ENCODE data around the gene AICDA. TPM values are rescaled to one million over a fixed set of nuclear protein-coding genes. Genes with fewer than 3 reads are reported as not detected.
"Not testable (repeated sequence)": the region's sequence is repeated elsewhere in the genome, so short reads cannot be mapped to it uniquely, and the experiment has no call there.

Gene AICDA
- total and polyA plus RNA-seq, 4 experiments from 2014 or later = not detected

DNA sequence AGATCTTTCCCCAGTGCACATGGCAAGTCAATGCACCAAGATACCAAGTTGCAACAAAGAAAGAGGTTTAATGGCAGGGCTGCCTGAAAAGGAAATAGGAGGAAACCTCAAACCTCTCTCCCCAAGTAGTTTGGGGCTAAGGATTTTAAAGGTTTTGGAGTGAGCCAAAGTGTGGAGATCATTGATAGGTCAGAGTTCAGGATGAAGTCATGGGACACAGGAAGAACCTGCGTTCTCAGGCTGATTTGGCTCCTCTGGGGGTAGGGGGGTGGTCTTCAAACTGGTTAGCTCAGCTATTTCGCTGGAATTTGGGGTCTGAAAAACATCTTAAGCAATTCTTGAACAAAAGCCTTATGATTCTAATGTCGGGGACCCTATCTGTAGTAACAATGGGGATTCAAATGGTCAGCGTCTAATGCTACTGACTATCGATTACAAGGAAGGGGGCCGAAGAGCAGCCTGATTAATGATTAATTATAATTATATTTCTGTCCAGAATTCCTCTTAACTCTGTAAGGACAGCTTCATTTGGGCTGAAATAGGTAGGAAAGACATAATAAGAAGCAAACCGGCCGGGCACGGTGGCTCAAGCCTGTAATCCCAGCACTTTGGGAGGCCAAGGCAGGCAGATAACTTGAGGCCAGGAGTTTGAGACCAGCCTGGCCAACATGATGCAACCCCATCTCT is 31.4 kb downstream of the AICDA start:
- POLR2A ChIA-PET (ENCODE audit: partially characterized antibody) = no interaction called here

DNA sequence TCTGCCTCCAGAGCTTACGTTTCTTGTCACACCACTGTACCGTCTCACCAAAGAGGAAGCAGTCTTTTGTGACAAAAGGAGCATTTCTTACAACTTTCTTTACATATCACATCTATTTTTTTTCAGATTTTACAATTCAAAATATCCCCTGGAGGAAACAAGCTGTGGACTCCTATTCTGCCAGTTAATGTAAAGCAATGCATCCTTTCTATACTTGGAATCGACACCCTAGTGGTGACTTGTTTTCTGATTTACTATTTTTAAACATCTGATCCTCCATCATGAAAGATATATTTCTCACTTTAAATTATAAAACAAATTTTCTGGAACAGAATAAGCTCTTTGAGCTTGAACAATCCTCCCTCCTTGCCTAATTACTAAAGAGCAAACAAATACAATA is 34.8 kb downstream of the AICDA start:
- Mint-ChIP-seq H3K36me3 (no peaks in the 10 kb centered on the region), H3K27me3 (peaks cover 0 to 4% of the 10 kb centered on the region in 2 donors), H3K4me1 (peaks cover 6 to 14% (median 7%) of the 10 kb centered on the region in 4 donors), H3K9me3 (no peaks in the 10 kb centered on the region), H3K4me3 (no peak overlapping the region), H3K27ac (no peak overlapping the region)
- H3K27ac ChIP-seq (ENCODE audit: low read depth, low read length) = no peak overlapping the region
- no peak overlapping the region for H3K4me3 ChIP-seq (ENCODE audit: low read length in 2 of 2)
- H3K4me1 ChIP-seq (ENCODE audit: insufficient read depth, low read length) = peaks cover 6% of the 10 kb centered on the region
- intact Hi-C loops (cut with micrococcal nuclease) = no loop called here
- DNase-seq = no peak
- no peaks in the 10 kb centered on the region for H3K9me3 ChIP-seq (ENCODE audit: control insufficient read depth in 1 of 2, low read length in 2 of 2)
- POLR2A ChIA-PET (ENCODE audit: partially characterized antibody) = interaction anchor here (1.0 kb wide), 1 partner anchor 67 kb away, joined by 3 read pairs; no protein-coding TSS in a partner anchor
- no peaks in the 10 kb centered on the region for H3K36me3 ChIP-seq (ENCODE audit: insufficient read depth, low read length)
- CTCF ChIA-PET (ENCODE audit: partially characterized antibody) = interaction anchor here (3.1 to 3.2 kb wide), 2 partner anchors 12 to 33 kb away, joined by 9 to 16 read pairs; no protein-coding TSS in a partner anchor
- no peaks in the 10 kb centered on the region for H3K27me3 ChIP-seq (ENCODE audit: insufficient read depth, low read length)

More for the DNA sequence above, 31.4 kb downstream of the AICDA start:
- CTCF ChIA-PET (ENCODE audit: partially characterized antibody) = interaction anchor here (1.5 kb wide), 1 partner anchor 37 kb away, joined by 4 read pairs; no protein-coding TSS in a partner anchor
- H3K36me3 ChIP-seq (ENCODE audit: insufficient read depth, low read length) = no peaks in the 10 kb centered on the region
- intact Hi-C loops (cut with micrococcal nuclease) = no loop called here
- Mint-ChIP-seq H3K4me3 (no peak overlapping the region), H3K36me3 (no peaks in the 10 kb centered on the region), H3K9me3 (no peaks in the 10 kb centered on the region), H3K4me1 (peaks cover 0 to 1% (median 0%) of the 10 kb centered on the region in 4 donors), H3K27me3 (peaks cover 0 to 2% of the 10 kb centered on the region in 2 donors), H3K27ac (no peak overlapping the region)
- no peaks in the 10 kb centered on the region for H3K9me3 ChIP-seq (ENCODE audit: control insufficient read depth in 1 of 2, low read length in 2 of 2)
- H3K27me3 ChIP-seq (ENCODE audit: insufficient read depth, low read length) = no peaks in the 10 kb centered on the region
- no peaks in the 10 kb centered on the region for H3K4me1 ChIP-seq (ENCODE audit: insufficient read depth, low read length)
- no peak for DNase-seq
- no peak overlapping the region for H3K27ac ChIP-seq (ENCODE audit: low read depth, low read length)
- no peak overlapping the region for H3K4me3 ChIP-seq (ENCODE audit: low read length in 2 of 2)

DNA sequence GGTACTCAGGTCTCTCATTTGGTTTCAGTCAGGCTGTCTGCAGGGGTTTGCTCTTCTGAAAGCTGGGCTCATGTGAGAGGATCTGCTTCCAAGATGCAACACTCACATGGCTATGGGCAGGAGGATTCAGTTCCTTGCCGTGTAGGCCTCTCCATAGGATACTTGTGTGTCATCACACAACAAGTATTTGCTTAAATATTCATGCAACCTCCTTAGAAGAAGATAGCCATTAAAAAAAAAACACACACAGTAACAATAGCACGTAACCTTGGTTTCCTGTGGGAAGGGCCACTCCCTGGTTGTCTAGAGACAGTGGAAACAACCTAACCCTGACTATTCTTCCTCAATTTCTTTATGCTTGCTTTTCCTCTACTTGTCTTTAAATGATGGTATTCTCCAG is 40.2 kb downstream of the AICDA start:
- H3K27me3 Mint-ChIP-seq = peaks cover 0 to 4% of the 10 kb centered on the region in 2 donors
- Histone ChIP-seq H3K27ac (ENCODE audit: low read depth, low read length) (no peak overlapping the region), H3K9me3 (ENCODE audit: control insufficient read depth in 1 of 2, low read length in 2 of 2) (no peaks in the 10 kb centered on the region), H3K36me3 (ENCODE audit: insufficient read depth, low read length) (no peaks in the 10 kb centered on the region), H3K4me3 (ENCODE audit: low read length in 2 of 2) (no peak overlapping the region), H3K27me3 (ENCODE audit: insufficient read depth, low read length) (no peaks in the 10 kb centered on the region), H3K4me1 (ENCODE audit: insufficient read depth, low read length) (peaks cover 21% of the 10 kb centered on the region)
- ChIA-PET CTCF (ENCODE audit: partially characterized antibody) (interaction anchor here (1.1 to 3.3 kb wide), 3 partner anchors 28 to 85 kb away, joined by 3 to 24 read pairs (median 3); no protein-coding TSS in a partner anchor), POLR2A (ENCODE audit: partially characterized antibody) (no interaction called here)
- peak overlapping the region in 7 of 8 donors; percentile 58 to 79 (median 72) for H3K4me3 Mint-ChIP-seq
- intact Hi-C loops (cut with micrococcal nuclease) = no loop called here
- peak overlapping the region; percentile 35 to 95 (median 94) for H3K27ac Mint-ChIP-seq
- DNase-seq = peak in 4 of 5 donors; percentile 27 to 53 (median 46)
- H3K4me1 Mint-ChIP-seq = peaks cover 17 to 25% (median 18%) of the 10 kb centered on the region in 4 donors
- no peaks in the 10 kb centered on the region for H3K9me3 Mint-ChIP-seq
- no peaks in the 10 kb centered on the region for H3K36me3 Mint-ChIP-seq

DNA sequence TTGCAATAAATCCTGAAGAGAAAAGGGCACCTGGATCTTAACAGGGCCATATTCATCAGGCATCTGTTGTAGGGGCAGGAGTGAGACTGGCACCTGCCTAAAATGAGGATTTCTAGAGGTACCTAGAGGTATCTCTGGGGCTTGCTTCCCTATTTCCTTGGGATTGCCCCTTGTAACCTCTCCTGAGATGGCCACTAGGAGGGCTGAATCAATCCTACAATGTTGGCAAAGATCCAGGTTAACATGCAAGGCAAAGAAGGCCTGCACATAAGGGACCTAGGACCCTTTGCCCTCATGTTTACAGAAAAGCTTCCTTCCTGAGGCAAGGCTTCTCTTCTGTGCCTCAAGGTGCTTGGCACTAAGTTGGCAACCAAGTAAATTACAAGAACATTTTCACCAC is 46.1 kb downstream of the AICDA start:
- Histone ChIP-seq H3K36me3 (ENCODE audit: insufficient read depth, low read length) (no peaks in the 10 kb centered on the region), H3K27ac (ENCODE audit: low read depth, low read length) (no peak overlapping the region), H3K9me3 (ENCODE audit: control insufficient read depth in 1 of 2, low read length in 2 of 2) (no peaks in the 10 kb centered on the region), H3K4me3 (ENCODE audit: low read length in 2 of 2) (no peak overlapping the region), H3K27me3 (ENCODE audit: insufficient read depth, low read length) (no peaks in the 10 kb centered on the region), H3K4me1 (ENCODE audit: insufficient read depth, low read length) (peaks cover under 1% of the 10 kb centered on the region)
- ChIA-PET POLR2A (ENCODE audit: partially characterized antibody) (no interaction called here), CTCF (ENCODE audit: partially characterized antibody) (interaction anchor here (3.0 kb wide), 1 partner anchor 22 kb away, joined by 10 read pairs; no protein-coding TSS in a partner anchor)
- Mint-ChIP-seq H3K27ac (no peak overlapping the region), H3K4me1 (no peaks in the 10 kb centered on the region), H3K36me3 (peaks cover 0 to 2% of the 10 kb centered on the region in 2 donors), H3K4me3 (no peak overlapping the region), H3K27me3 (peaks cover 1 to 3% of the 10 kb centered on the region in 2 donors), H3K9me3 (peaks cover 3 to 30% (median 15%) of the 10 kb centered on the region in 8 donors)
- intact Hi-C loops (cut with micrococcal nuclease) = no loop called here
- DNase-seq = no peak

DNA sequence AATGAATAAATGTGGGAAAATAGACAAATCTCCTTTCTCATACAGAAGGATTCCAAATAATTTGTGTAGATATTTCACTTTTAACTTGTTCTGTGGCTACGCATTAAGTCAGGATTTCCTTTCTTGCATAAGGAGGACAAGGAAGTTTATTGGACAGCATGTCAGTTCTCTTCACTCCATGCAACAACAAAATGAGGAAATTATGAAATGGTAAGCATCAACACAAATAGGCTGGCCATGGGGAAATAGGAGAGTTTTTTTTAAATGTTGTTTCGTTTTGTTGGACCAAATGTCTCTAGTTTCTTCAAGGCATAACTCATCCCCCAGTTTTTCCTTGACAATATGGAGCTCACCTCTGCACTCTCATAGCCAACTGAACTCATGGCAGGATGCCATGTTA is 46.6 kb downstream of the AICDA start:
- H3K36me3 ChIP-seq (ENCODE audit: insufficient read depth, low read length); H3K4me3 ChIP-seq (ENCODE audit: low read length in 2 of 2); H3K36me3 Mint-ChIP-seq; H3K27me3 Mint-ChIP-seq; H3K27me3 ChIP-seq (ENCODE audit: insufficient read depth, low read length); H3K27ac Mint-ChIP-seq; intact Hi-C loops (cut with micrococcal nuclease); POLR2A ChIA-PET (ENCODE audit: partially characterized antibody); H3K4me1 ChIP-seq (ENCODE audit: insufficient read depth, low read length); DNase-seq; H3K9me3 ChIP-seq (ENCODE audit: control insufficient read depth in 1 of 2, low read length in 2 of 2); H3K4me3 Mint-ChIP-seq; H3K27ac ChIP-seq (ENCODE audit: low read depth, low read length); H3K4me1 Mint-ChIP-seq: not testable (repeated sequence)
- peaks cover 3 to 30% (median 15%) of the 10 kb centered on the region in 8 donors for H3K9me3 Mint-ChIP-seq
- CTCF ChIA-PET (ENCODE audit: partially characterized antibody) = interaction anchor here (2.0 to 3.0 kb wide), 1 partner anchor 22 kb away, joined by 10 read pairs; no protein-coding TSS in a partner anchor

DNA sequence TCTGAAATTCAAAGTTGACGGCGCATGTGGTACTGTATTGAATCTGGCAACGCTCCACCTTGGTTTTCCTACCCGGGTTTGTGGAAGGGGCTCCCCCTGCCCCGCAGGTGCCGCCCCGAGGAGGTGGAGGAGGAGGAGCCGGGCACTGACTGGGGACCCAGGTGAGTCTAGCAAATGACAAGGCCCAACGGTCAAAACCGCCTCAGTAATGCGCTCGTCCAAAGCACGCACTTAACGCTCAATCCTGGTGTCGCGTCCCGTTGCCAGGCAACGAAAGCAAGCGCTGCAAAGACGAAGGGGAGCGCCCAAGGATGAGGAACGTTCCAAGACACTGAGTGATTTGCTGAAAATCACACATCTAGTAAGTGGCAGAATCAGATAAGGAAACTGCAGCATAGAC is 48.0 kb downstream of the AICDA start:
- intact Hi-C loops (cut with micrococcal nuclease) = no loop called here
- Mint-ChIP-seq H3K36me3 (peaks cover 0 to 2% of the 10 kb centered on the region in 2 donors), H3K27me3 (peaks cover 3 to 9% of the 10 kb centered on the region in 2 donors), H3K4me1 (no peaks in the 10 kb centered on the region), H3K27ac (peak overlapping the region in 1 of 7 donors; percentile 55), H3K9me3 (peaks cover 3 to 32% (median 15%) of the 10 kb centered on the region in 8 donors), H3K4me3 (no peak overlapping the region)
- no peaks in the 10 kb centered on the region for H3K4me1 ChIP-seq (ENCODE audit: insufficient read depth, low read length)
- POLR2A ChIA-PET (ENCODE audit: partially characterized antibody) = no interaction called here
- DNase-seq = no peak
- no peaks in the 10 kb centered on the region for H3K36me3 ChIP-seq (ENCODE audit: insufficient read depth, low read length)
- H3K27ac ChIP-seq (ENCODE audit: low read depth, low read length) = no peak overlapping the region
- no peaks in the 10 kb centered on the region for H3K9me3 ChIP-seq (ENCODE audit: control insufficient read depth in 1 of 2, low read length in 2 of 2)
- H3K27me3 ChIP-seq (ENCODE audit: insufficient read depth, low read length) = no peaks in the 10 kb centered on the region
- H3K4me3 ChIP-seq (ENCODE audit: low read length in 2 of 2) = no peak overlapping the region
- CTCF ChIA-PET (ENCODE audit: partially characterized antibody) = interaction anchor here (2.0 kb wide), 1 partner anchor 20 kb away, joined by 10 read pairs; no protein-coding TSS in a partner anchor

DNA sequence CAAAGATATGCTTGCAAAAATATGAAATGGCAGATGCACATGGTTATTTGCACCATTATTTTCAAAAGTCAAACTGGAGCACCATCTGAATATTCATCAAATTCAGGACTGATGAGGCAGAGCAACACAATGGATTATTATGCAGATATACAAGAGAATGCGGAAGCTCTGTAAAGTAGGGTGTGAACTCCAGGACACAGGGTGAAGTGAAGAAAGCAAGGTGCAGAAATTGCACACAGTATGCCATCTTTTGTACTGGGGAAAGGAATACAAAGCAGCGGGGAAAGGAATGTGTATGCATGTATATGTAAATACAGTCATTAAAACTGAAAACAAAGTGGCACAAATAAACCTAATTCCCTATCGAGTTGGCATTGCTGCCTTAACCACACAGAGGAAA is 49.3 kb downstream of the AICDA start:
- Mint-ChIP-seq H3K4me1 (no peaks in the 10 kb centered on the region), H3K36me3 (peaks cover 0 to 2% of the 10 kb centered on the region in 2 donors), H3K27ac (no peak overlapping the region), H3K27me3 (peaks cover 3 to 9% of the 10 kb centered on the region in 2 donors), H3K4me3 (no peak overlapping the region), H3K9me3 (peaks cover 3 to 32% (median 15%) of the 10 kb centered on the region in 8 donors)
- H3K4me1 ChIP-seq (ENCODE audit: insufficient read depth, low read length) = no peaks in the 10 kb centered on the region
- ChIA-PET CTCF (ENCODE audit: partially characterized antibody) (interaction anchor here (1.1 kb wide), 1 partner anchor 27 kb away, joined by 4 read pairs; no protein-coding TSS in a partner anchor), POLR2A (ENCODE audit: partially characterized antibody) (no interaction called here)
- intact Hi-C loops (cut with micrococcal nuclease) = no loop called here
- H3K27ac ChIP-seq (ENCODE audit: low read depth, low read length) = no peak overlapping the region
- H3K9me3 ChIP-seq (ENCODE audit: control insufficient read depth in 1 of 2, low read length in 2 of 2) = no peaks in the 10 kb centered on the region
- H3K36me3 ChIP-seq (ENCODE audit: insufficient read depth, low read length) = no peaks in the 10 kb centered on the region
- no peaks in the 10 kb centered on the region for H3K27me3 ChIP-seq (ENCODE audit: insufficient read depth, low read length)
- H3K4me3 ChIP-seq (ENCODE audit: low read length in 2 of 2) = no peak overlapping the region
- DNase-seq = no peak

Data from CD4-positive, alpha-beta memory T cell (primary cell).